Measurements from ENCODE around the gene INSIG1.

The INSIG1 gene

GRCh38 chr7:155348806-155349205, 51.1 kb downstream of the INSIG1 start:
- DNase-seq, result no peak

- DNase-seq, result peak in 1 of 58 donors; percentile 15
Observed at GRCh38 chr7:155349601-155350331, 52.1 kb downstream of the INSIG1 start.

- DNase-seq, result no peak
Observed at GRCh38 chr7:155351120-155351870, 53.6 kb downstream of the INSIG1 start.

- DNase-seq, result no peak
Observed at GRCh38 chr7:155352076-155352752, 54.5 kb downstream of the INSIG1 start.

GRCh38 chr7:155352753-155353115, 55.1 kb downstream of the INSIG1 start:
- DNase-seq, result no peak

GRCh38 chr7:155353256-155353897, 55.7 kb downstream of the INSIG1 start:
- DNase-seq, result no peak

GRCh38 chr7:155354371-155355048, 56.8 kb downstream of the INSIG1 start:
- no peak for DNase-seq

- no peak for DNase-seq
Observed at GRCh38 chr7:155355176-155355575, 57.5 kb downstream of the INSIG1 start.

GRCh38 chr7:155355745-155356144, 58.1 kb downstream of the INSIG1 start:
- DNase-seq, result no peak

- DNase-seq, result peak in 6 of 58 donors; percentile 6 to 19 (median 16)
Observed at GRCh38 chr7:155356323-155357105, 58.8 kb downstream of the INSIG1 start.

GRCh38 chr7:155357573-155358041, 59.9 kb downstream of the INSIG1 start:
- DNase-seq, result no peak

- DNase-seq, result no peak
Observed at GRCh38 chr7:155358066-155358947, 60.6 kb downstream of the INSIG1 start.

GRCh38 chr7:155358948-155359712, 61.5 kb downstream of the INSIG1 start:
- no peak for DNase-seq
